Measurements from ENCODE around the gene GASK1A. TPM values are rescaled to one million over a fixed set of nuclear protein-coding genes. Genes with fewer than 3 reads are reported as not detected.

GASK1A gene
- total RNA-seq, 1 donor from 2014 or later, result not detected

DNA sequence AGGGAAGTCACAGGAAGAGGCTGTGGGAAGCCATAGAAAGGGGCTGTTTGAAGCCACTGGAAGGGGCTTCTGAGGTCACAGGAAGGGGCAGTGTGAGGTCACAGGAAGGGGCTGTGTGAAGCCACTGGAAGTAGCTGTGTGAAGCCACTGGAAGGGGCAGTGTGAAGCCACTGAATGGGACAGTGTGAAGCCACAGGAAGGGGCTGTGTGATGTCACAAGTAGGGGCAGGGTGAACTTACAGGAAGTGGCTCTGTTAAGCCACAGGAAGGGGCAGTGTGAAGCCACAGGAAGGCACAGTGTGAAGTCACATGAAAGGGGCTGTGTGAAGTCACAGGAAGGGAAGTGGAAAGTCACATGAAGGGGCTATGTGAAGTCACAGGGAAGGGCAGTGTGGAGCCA lies 33.1 kb downstream of the GASK1A start:
- no peak for DNase-seq (ENCODE audit: extremely low read depth, low read depth, low spot score)

DNA sequence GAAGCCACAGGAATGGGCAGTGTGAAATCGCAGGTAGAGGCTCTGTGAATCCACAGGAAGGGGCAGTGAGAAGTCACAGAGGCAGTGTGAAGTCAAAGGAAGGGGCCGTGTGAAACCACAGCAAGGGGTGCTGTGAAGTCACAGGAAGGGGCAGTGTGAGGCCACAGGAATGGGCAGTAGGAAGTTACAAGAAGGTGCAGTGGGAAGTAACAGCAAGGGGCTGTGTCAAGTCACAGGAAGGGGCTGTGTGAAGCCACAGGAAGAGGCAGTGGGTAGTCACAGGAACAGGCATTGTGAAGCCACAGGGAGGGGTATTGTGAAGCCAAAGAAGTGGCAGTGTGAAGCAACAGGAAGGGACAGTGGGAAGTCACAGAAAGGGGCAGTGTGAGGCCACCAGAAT lies 34.1 kb downstream of the GASK1A start:
- DNase-seq (ENCODE audit: extremely low read depth, low read depth, low spot score), result no peak

DNA sequence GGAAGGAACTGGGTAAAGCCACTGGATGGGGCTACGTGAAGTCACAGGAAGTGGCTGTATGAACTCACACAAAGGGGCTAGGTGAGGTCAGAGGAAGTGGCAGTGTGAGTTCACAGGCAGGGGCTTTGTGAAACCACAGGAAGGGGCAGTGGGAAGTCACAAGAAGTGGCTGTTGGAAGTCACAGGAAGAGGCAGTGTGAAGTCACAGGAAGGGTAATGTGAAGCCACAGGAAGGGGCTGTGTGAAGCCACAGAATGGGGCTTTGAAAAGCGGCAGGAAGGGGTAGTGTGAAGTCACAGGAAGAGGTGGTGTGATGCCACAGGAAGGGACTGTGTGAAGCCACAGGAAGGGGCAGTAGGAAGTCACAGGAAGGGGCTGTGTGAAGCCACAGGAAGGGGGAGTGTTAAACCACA lies 34.6 kb downstream of the GASK1A start:
- no peak for DNase-seq (ENCODE audit: extremely low read depth, low read depth, low spot score)

DNA sequence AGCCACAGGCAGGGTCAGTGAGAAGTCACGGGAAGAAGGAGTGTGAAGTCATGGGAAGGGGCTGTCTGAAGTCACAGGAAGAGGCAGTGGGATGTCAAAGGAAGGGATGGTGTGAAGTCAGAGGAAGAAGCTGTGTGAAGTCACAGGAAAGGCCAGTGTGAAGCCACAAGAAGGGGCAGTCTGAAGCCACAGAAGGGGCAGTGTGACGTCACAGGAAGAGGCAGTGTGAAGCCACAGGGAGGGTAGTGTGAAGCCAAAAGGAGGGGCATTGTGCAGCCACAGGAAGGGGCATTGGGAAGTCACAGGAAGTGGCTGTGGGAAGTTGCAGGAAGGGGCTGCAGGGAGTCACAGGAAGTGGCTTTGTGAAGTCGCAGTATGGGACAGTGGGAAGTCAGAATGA lies 35.1 kb downstream of the GASK1A start:
- DNase-seq (ENCODE audit: extremely low read depth, low read depth, low spot score), result no peak

DNA sequence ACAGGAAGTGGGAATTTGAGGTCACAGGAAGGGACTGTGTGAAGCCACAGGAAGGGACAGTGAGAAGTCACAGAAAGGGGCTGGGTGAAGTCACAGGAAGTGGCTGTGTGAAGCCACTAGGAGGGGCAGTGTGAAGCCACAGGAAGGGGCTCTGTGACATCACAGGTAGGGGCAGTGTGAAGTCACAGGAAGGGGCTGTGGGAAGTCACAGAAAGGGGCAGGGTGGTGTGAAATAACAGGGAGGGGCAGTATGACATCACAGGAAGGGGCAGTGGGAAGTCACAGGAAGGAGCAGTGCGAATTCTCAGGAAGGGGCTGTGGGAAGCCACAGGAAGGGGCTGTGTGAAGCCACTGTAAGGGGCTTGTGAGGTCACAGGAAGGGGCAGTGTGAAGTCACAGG lies 35.8 kb downstream of the GASK1A start:
- no peak for DNase-seq (ENCODE audit: extremely low read depth, low read depth, low spot score)

DNA sequence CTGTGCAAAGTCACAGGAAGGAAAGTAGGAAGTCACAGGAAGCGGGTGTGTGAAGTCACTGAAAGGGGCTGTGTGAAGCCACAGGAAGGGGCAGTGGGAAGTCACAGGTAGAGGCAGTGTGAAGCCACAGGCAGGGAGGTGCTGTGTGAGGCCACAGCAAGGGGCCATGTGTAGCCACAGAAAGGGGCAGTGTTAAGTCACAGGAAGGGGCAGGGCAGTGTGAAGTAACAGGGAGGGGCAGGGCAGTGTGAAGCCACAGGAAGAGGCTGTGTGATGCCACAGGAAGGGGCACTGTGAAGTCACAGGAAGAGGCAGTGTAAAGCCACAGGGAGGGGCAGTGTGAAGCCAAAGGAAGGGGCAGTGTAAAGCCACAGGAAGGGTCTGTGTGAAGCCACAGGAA lies 36.5 kb downstream of the GASK1A start:
- DNase-seq (ENCODE audit: extremely low read depth, low read depth, low spot score), result no peak

DNA sequence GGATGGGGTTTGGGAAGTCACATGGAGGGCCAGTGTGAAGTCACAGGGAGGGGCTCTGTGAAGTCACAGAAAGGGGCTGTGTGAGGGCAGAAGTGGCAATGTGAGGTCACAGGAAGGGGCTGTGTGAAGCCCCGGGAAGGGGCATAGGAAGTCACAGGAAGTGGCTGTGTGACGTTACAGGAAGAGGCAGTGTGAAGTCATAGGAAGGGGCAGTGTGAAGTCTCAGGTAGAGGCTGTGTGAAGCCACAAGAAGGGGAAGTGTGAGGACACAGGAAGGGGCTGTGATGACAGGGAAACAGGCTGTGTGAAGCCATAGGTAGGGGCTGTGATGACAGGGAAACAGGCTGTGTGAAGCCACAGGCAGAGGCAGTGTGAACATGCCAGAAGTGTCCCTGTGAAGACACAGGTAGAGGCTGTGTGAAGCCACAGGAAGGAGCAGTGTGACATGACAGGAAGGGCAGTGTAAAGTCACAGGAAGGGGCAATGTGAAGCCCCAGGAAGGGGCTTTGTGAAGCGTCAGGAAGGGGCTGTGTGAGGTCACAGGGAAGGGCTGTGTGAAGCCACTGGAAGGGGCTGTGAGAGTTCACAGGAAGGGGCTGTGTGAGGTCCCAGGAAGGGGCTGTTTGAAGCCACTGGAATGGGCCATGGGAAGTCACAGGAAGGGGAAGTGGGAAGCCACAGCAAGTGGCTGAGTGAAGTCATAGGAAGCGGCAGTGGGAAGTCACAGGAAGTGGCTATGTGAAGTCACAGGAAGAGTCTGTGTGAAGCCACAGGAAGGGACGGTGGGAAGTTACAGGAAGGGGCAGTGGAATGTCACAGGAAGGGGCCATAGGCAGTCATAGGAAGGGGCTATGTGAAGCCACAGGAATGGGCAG lies 37.1 kb downstream of the GASK1A start:
- DNase-seq (ENCODE audit: extremely low read depth, low read depth, low spot score), result no peak

DNA sequence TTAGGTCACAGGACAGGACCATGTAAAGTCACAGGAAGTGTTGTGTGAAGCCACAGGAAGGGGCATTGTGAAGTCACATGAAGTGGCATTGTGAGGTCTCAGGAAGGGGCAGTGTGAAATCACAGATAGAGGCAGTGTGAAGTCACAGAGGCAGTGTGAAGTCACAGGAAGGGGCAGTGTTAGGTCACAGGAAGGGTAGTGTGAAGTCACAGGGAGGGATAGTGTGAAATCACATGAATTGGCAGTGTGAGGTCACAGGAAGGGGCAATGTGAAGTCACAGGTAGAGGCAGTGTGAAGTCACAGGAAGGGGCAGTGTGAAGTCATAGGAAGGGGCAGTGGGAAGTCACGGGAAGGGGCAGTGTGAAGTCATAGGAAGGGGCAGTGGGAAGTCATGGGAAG lies 37.9 kb downstream of the GASK1A start:
- no peak for DNase-seq (ENCODE audit: extremely low read depth, low read depth, low spot score)

DNA sequence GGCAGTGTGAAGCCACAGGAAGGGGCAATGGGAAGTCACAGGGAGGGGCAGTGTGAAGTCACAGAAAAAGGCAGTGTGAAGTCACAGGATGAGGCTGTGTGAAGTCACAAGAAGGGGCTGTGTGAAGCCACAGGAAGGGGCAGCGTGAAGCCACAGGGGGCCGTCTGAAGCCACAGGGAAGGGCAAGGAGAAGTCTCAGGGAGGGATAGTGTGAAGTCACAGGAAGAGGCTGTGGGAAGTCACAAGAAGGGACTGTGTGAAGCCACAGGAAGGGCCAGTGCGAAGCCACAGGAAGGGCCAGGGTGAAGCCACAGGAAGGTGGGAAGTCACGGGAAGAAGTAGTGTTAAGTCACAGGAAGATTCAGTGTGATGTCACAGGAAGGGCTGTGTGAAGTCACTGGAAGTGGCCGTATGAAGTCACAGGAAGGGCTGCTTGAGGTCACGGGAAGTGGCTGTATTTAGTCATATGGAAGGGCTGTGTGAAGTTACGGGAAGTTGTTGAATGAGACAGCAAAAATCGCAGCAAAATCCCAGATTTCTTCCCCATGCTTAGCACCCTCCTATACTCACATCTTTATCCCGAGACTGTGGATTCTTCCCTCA lies 38.6 kb downstream of the GASK1A start:
- DNase-seq (ENCODE audit: extremely low read depth, low read depth, low spot score), result no peak

DNA sequence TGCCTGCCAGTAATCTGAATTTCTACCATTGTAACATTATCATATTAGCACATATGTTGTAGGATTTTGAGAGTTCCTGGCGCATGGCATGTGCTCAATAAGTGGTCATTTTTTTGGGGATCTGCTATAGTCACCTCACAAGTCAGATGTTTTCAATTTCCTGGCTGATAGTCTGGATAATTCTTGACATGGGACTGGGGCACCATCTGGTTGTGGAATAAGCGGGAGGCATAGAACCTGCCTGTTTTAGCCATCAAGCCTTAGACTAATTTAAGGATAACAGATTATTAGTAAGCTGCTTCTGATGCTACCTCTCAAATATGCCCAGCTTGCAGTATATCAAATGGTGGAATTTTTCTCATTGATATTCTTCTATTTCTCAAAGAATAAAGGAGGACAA lies 39.1 kb downstream of the GASK1A start:
- DNase-seq (ENCODE audit: extremely low read depth, low read depth, low spot score), result no peak

DNA sequence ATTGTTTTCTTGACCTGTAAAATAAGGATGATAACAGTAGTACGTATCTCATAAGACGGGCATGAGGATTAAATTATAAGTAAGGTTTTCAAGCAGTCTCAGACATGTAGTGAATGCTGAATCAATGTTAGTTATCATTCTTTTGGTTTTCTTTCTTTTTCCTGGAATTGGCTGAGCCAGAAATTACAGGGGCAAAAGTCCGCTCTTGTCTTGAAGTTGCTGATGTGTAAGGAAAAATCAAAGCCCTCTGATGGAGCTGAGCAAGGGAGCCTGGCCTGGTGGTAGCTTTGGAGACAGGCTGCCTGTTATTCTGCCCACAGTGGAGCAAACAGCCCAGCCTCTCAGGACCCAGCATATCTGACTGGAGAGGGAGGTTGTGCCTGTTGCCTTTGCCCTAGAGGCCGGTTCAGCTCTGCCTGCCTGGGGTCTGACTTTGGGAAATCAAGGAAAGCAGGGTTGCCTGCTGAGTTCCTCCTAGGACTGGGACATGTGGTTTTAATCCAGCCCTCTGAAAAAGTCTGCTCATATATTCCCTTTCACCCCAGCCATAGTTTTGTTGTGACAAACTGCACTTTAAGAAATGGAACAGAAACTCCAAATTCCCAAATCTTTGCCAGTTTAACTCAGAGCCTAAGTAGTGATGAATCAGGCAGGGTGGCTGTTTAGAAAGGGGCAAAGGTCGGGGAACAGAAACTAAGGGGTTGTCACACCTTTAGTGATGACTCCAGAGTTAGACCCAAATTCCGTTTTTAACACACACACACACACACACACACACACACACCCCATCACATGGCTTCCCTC lies 40.1 kb downstream of the GASK1A start:
- DNase-seq (ENCODE audit: extremely low read depth, low read depth, low spot score), result no peak

DNA sequence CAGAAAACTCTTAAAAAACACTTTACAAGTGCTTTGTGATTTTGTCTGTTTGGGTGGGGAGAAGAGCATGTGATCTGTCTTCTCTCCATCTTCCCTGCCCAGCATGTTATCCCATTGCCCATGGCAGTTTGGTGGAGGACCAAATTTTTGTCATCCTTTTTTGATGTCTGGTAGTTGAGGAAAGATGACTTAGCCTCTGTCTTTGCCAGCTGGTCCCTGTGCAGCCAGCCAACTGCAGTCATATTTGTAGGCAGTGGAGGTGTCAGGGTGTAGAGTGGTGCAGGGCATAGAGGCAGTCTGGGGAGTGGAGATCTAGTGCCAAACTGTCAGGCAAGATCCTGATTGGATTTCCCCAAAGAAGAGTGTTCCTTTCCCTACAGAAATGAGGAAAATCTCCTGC lies 40.7 kb downstream of the GASK1A start:
- no peak for DNase-seq (ENCODE audit: extremely low read depth, low read depth, low spot score)

DNA sequence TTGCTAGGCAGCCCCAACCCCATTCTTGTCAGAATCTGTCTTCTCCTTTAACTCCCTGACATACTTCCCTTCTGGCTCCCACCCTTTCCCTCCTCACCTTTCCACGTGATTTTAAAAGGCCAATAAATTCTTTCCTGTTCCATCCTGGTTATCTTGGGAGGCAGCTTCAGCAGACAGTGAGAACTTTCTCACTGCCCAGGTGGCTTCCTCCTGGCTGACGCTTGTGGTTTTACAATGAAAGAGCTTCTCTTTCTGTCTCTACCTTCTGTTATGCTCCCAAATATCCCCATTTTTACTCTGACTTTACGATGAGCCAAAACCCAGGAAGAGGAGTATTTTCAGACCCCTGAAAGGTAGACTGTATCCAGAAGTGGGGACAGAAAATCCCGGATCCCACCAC lies 42.1 kb downstream of the GASK1A start:
- DNase-seq (ENCODE audit: extremely low read depth, low read depth, low spot score), result no peak

DNA sequence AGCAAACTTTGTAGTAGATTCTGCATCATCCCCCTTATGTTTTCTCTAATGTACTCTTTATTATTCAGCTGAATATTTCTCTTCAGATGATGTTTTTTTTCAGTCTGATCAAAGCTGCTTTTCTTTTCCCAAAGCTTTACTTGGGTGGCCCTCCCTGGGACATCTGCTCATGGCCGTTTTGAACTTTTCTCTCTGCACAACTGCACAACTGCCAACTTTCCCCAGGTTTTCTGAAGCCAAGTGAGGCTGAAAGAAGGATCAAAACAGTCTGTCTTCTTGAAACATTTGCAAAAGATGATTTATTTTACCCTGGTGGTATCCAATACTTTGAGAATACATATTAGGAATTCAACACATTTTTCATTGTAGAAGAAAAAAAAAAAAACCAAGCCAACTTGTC lies 43.0 kb downstream of the GASK1A start:
- no peak for DNase-seq (ENCODE audit: extremely low read depth, low read depth, low spot score)

DNA sequence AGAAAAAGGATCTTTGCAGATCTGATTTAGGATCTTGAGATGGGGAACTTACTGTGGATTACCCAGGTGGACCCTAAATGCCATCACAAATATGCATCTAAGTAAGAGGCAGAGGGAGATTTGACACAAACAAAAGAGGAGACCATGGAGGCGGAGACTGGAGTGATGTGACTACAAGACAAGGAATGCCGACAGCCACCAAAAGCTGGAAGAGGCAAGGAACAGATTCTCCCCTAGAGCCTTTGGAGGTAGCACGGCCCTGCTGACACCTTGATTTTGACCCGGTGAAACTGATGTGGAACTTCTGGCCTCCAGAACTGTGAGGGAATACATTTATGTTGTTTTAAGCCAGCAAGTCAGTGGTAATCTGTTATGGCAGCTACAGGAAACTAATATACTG lies 44.0 kb downstream of the GASK1A start:
- DNase-seq (ENCODE audit: extremely low read depth, low read depth, low spot score), result no peak

DNA sequence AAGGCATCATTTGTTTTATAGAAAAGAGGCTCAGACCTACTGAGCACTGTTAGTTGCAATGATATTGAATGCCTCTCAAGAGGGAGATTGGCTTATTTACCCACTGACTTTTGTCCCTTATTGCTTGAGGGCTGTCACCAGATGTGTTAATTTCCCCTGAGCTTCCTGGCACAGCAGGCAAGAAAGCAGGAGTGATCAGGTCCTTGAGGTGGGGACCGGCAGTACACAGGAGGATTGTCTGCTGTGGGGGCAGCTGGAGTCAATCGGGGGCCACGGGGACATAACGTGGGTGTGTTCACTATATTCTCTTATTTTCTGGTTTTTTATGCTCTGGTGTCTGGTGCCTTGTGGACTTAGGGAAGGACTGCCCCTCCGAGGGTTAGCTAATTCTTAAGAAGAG lies 44.6 kb downstream of the GASK1A start:
- DNase-seq (ENCODE audit: extremely low read depth, low read depth, low spot score), result no peak

DNA sequence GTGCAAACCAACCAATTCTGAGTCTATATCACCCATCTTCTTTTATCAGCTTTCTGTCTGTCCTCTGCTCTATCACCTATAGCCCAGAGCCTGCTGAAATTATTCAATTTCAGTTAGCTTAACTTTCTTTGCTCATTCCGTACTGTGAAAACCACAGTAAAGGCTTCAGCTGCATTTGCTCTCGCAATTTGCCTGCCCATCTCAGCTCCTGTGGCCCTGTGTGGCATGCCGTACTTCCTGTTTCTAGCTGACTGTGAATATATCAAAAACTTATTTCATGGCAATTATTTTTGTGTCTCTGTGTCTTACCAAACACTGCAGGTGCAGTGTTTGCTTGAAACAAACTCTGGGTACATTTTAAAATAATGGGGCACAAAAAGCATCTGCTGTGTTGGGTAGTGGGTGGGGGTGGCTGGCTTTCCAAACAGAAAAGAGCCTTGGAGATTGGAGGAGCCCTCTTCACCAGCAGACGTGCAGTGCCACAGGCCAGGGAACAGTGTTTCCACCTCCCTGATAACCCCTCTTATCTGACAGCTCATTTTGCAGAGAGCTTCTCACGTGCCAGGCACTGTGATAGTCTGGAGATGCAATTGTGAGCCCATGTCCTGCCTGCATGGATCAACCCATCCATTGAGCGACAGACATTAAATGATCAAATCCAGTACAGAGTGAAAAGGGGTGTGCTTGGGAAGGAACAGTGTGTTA lies 45.2 kb downstream of the GASK1A start:
- DNase-seq (ENCODE audit: extremely low read depth, low read depth, low spot score), result no peak

DNA sequence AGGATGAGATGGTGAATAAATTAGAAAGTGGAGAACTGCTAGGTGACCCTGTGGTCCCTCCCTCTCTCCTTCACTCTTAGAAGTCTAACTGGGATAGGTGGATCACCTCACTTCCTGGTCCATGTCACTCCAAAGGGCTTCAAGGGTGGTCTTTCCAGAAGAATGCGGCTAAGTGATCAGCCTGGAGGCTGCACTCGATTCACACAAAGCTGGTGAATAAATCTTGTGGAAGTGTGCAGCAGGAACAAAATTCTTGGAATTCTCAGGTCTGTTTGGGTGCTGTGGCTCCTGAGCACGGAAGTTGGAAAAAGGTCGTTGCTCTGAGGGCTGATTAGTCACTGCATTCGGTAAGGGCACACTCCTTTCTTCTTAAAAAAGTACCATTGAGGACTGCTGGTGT lies 46.3 kb downstream of the GASK1A start:
- no peak for DNase-seq (ENCODE audit: extremely low read depth, low read depth, low spot score)

DNA sequence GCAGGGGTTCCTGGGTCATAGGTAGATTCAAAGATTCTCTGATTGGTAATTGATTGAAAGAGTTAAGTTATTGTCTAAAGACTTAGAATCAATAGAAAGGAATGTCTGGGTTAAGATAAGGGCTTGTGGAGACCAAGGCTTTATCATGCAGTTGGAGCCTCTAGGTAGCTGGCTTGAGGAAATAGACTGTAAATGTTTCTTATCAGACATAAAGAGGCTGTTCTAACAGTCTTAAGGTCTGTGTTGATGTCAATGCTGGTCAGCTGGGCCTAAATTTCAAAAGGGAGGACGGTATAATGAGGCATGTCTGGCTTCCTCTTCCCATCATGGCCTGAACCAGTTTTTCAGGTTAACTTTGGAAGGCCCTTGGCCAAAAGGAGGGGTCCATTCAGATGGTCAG lies 48.9 kb downstream of the GASK1A start:
- no peak for DNase-seq (ENCODE audit: extremely low read depth, low read depth, low spot score)

DNA sequence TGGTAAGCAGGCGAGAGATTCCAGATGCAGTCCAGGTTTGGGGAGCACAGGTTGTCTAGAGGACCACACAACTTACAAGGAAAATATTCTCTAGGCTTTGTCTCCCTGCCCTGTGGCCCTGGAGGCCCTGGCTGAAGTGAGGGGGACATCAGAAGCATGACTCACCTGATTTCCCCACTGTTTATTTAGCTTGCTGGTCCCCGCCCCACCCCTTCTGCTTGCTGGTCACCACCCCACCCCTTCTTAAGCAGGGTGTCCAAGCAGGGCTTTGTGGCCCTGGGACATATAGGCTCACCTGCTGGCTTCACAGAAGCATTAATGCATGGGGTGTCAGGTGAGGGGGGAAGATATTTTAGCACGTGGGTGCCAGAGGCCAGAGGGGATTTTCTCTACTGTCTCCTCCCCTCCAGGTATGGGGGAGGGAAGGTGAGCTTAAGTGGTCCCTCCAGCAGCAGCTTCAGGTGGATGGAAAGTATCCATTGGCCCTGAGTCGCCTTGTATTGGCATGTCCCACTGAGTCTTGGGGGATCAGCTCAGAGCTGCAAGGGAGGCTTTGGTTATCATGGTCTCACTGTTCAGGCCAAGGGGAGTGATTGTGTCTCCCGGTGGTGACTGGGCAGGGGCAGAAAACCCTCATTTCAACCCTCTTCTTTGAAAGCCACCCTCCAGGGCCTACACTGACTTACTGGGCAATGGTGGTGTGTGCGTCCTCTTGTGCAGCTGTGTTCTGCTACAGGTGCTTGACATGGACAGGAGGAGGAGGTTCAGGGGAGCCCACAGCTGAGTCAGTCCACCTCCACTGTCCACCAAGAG lies 49.8 kb downstream of the GASK1A start:
- DNase-seq (ENCODE audit: extremely low read depth, low read depth, low spot score), result no peak
